GM23338 (cell line): ENCODE results near the gene UBTD1. TPM values are rescaled to one million over a fixed set of nuclear protein-coding genes. Genes with fewer than 3 reads are reported as not detected.
"Not testable (repeated sequence)": the region's sequence is repeated elsewhere in the genome, so short reads cannot be mapped to it uniquely, and the experiment has no call there.

Experiments
- ATAC-seq: fragments of 200-7000 bp; cut with Tn5 transposase; 3 replicates; pipeline ENCODE4 v1.9.1; 2020
- DNase-seq: peaks from one replicate; pipeline ENCODE4 v3.0.0-alpha.2; 2015; ENCODE audit warnings: low spot score
- H2AFZ ChIP-seq: fragments of 200-600 bp; sonication (generic); 2 replicates; pipeline ENCODE4 v1.8.0; 2016; ENCODE audit warnings: antibody characterized with exemption, mild to moderate bottlenecking, moderate library complexity
- H3F3A ChIP-seq: fragments of 200-600 bp; sonication (generic); replicated peaks from 2 replicates; pipeline ENCODE4 v1.8.0; 2017; ENCODE audit warnings: antibody characterized with exemption, mixed run types, low read depth
- H3K27ac ChIP-seq: fragments of 200-600 bp; sonication (generic); 2 replicates; pipeline ENCODE4 v1.6.1; 2016; ENCODE audit warnings: low read depth
- H3K27me3 ChIP-seq: fragments of 200-600 bp; sonication (generic); 2 replicates; pipeline ENCODE4 v1.8.0; 2016; ENCODE audit warnings: mild to moderate bottlenecking, mixed run types, moderate library complexity; ENCODE audit not compliant: insufficient read depth
- H3K36me3 ChIP-seq: fragments of 200-600 bp; sonication (generic); 2 replicates; pipeline ENCODE4 v1.8.0; 2016; ENCODE audit warnings: mild to moderate bottlenecking; ENCODE audit not compliant: insufficient read depth
- H3K4me1 ChIP-seq: fragments of 200-600 bp; sonication (generic); 2 replicates; pipeline ENCODE4 v1.8.0; 2016; ENCODE audit warnings: mild to moderate bottlenecking, moderate library complexity; ENCODE audit not compliant: insufficient read depth
- H3K4me2 ChIP-seq: fragments of 200-600 bp; sonication (generic); 2 replicates; pipeline ENCODE4 v1.7.1; 2017; ENCODE audit warnings: mixed run types
- H3K4me3 ChIP-seq: fragments of 200-600 bp; sonication (generic); 2 replicates; pipeline ENCODE4 v1.6.1; 2016; ENCODE audit warnings: mixed run types
- H3K79me2 ChIP-seq: fragments of 200-600 bp; sonication (generic); replicated peaks from 2 replicates; pipeline ENCODE4 v1.8.0; 2017; ENCODE audit warnings: mild to moderate bottlenecking; ENCODE audit not compliant: insufficient read depth
- H3K9me2 ChIP-seq: fragments of 200-600 bp; sonication (generic); 2 replicates; pipeline ENCODE4 v1.8.0; 2017; ENCODE audit not compliant: insufficient read depth
- H4K20me1 ChIP-seq: fragments of 200-600 bp; sonication (generic); replicated peaks from 2 replicates; pipeline ENCODE4 v1.8.0; 2017; ENCODE audit warnings: mild to moderate bottlenecking; ENCODE audit not compliant: insufficient read depth
- H3K27ac Mint-ChIP-seq: 2 replicates; pipeline ENCODE4 v1.8.0; 2020; ENCODE audit warnings: inconsistent platforms, mild to moderate bottlenecking, moderate library complexity, mixed read lengths
- H3K27me3 Mint-ChIP-seq: 3 replicates; pipeline ENCODE4 v1.8.0; 2022; ENCODE audit warnings: low read depth, mild to moderate bottlenecking, moderate library complexity, mixed read lengths, inconsistent platforms; ENCODE audit not compliant: insufficient read depth, poor library complexity
- H3K36me3 Mint-ChIP-seq: 3 replicates; pipeline ENCODE4 v1.8.0; 2021; ENCODE audit warnings: low read depth, mild to moderate bottlenecking, inconsistent platforms, moderate library complexity, mixed read lengths
- H3K4me1 Mint-ChIP-seq: 3 replicates; pipeline ENCODE4 v1.8.0; 2020; ENCODE audit warnings: mild to moderate bottlenecking, inconsistent platforms, mixed read lengths
- H3K4me3 Mint-ChIP-seq: 3 replicates; pipeline ENCODE4 v1.8.0; 2021; ENCODE audit warnings: moderate library complexity, mild to moderate bottlenecking, inconsistent platforms, mixed read lengths
- H3K9me3 Mint-ChIP-seq: 3 replicates; pipeline ENCODE4 v1.8.0; 2020; ENCODE audit warnings: moderate library complexity, mild to moderate bottlenecking, inconsistent platforms, mixed read lengths
- CREB1 ChIP-seq: fragments of 250-450 bp; sonication (Bioruptor Pico); IDR thresholded peaks from 2 replicates; pipeline ENCODE4 v1.5.0; 2020; ENCODE audit warnings: low read depth, mild to moderate bottlenecking, moderate library complexity
- CTCF ChIP-seq, 2 experiments: fragments of 200-600 bp in 1 of 2; sonication (generic) in 1 of 2; conservative IDR thresholded peaks; 2 replicates each; pipeline versions ENCODE4 v1.5.1 to v1.6.1; 2016 to 2017; ENCODE audit warnings: antibody characterized with exemption in 2 of 2, low read depth in 2 of 2, mild to moderate bottlenecking in 2 of 2, moderate library complexity in 1 of 2
- ETS1 ChIP-seq: IDR thresholded peaks from 2 replicates; pipeline ENCODE4 v1.6.1; 2016; ENCODE audit warnings: antibody characterized with exemption
- EZH2phosphoT487 ChIP-seq: fragments of 200-600 bp; sonication (generic); IDR thresholded peaks from one replicate; pipeline ENCODE4 v1.8.1; 2018; ENCODE audit warnings: antibody characterized with exemption; ENCODE audit not compliant: unreplicated experiment
- JUNB ChIP-seq: IDR thresholded peaks from one replicate; pipeline ENCODE4 v1.6.1; 2016; ENCODE audit warnings: antibody characterized with exemption; ENCODE audit not compliant: unreplicated experiment
- POLR2AphosphoS5 ChIP-seq: IDR thresholded peaks from 2 replicates; pipeline ENCODE4 v1.6.1; 2016; ENCODE audit warnings: antibody characterized with exemption, low read depth
- REST ChIP-seq: IDR thresholded peaks from one replicate; pipeline ENCODE4 v1.6.1; 2018; ENCODE audit warnings: antibody characterized with exemption; ENCODE audit not compliant: unreplicated experiment
- STAT1 ChIP-seq: IDR thresholded peaks from one replicate; pipeline ENCODE4 v1.6.1; 2016; ENCODE audit warnings: antibody characterized with exemption; ENCODE audit not compliant: unreplicated experiment
- ZNF114 ChIP-seq: fragments of 250-450 bp; sonication (Bioruptor Pico); IDR thresholded peaks from 2 replicates; pipeline ENCODE4 v1.5.0; 2020; ENCODE audit warnings: mild to moderate bottlenecking, moderate library complexity
- ZNF331 ChIP-seq: fragments of 250-450 bp; sonication (Bioruptor Pico); IDR thresholded peaks from 2 replicates; pipeline ENCODE4 v1.5.0; 2020; ENCODE audit warnings: low read depth, mild to moderate bottlenecking, moderate library complexity
- polyA plus RNA-seq: library from polyadenylated mRNA; unstranded; fragments of >200 nt; fragmentation: Nextera tagmentation; extraction: Ambion mirVana; gene quantifications from 2 replicates; pipeline ENCODE4 v1.2.1, GENCODE V29; 2016
- total RNA-seq: library from RNA; depleted of rRNA; stranded (reverse); fragments of >200 nt; shearing (Covaris generic); gene quantifications from 2 replicates; pipeline ENCODE4 v1.2.3, GENCODE V29; 2014

Gene UBTD1
- total and polyA plus RNA-seq, 2 experiments from 2014 or later: 17.3 to 29.0 TPM

GRCh38 chr10:97525683-97526110, 27.0 kb downstream of the UBTD1 start:
- H3K4me3 Mint-ChIP-seq: no peak overlapping the region
- Histone ChIP-seq H3K27me3 (no peaks in the 10 kb centered on the region), H2AFZ (no peak overlapping the region), H3F3A (0 out of 2 replicates have a peak, but pooled peaks cover 3% of the 10 kb centered on the region), H3K4me1 (peaks cover 10% of the 10 kb centered on the region), H3K27ac (no peak overlapping the region), H3K4me3 (no peak overlapping the region), H3K4me2 (no peak overlapping the region), H4K20me1 (0 out of 2 replicates have a peak, but pooled peaks cover 2% of the 10 kb centered on the region), H3K36me3 (no peaks in the 10 kb centered on the region), H3K9me2 (no peaks in the 10 kb centered on the region), H3K79me2 (peaks cover 29% of the 10 kb centered on the region)
- ATAC-seq (no peak), DNase-seq (no peak)
- H3K36me3 Mint-ChIP-seq: peaks cover 9% of the 10 kb centered on the region
- peaks cover 10% of the 10 kb centered on the region for H3K4me1 Mint-ChIP-seq
- H3K27me3 Mint-ChIP-seq: peaks cover 7% of the 10 kb centered on the region
- TF ChIP-seq JUNB (no peak), ZNF114 (CRISPR knock-in tag) (no peak), CREB1 (CRISPR knock-in tag) (no peak), POLR2AphosphoS5 (no peak), REST (no peak), STAT1 (no peak), EZH2phosphoT487 (no peak), ETS1 (no peak), CTCF (conservative IDR thresholded peaks at IDR 0.05; ENCODE audit: low read depth in 2 of 2) (no peak), ZNF331 (CRISPR knock-in tag) (no peak)
- no peak overlapping the region for H3K27ac Mint-ChIP-seq
- H3K9me3 Mint-ChIP-seq: peaks cover 26% of the 10 kb centered on the region

GRCh38 chr10:97528876-97529275, 30.2 kb downstream of the UBTD1 start:
- H3K27ac ChIP-seq, H4K20me1 ChIP-seq, H3K4me1 Mint-ChIP-seq, H3F3A ChIP-seq, H3K4me3 Mint-ChIP-seq, H3K27me3 Mint-ChIP-seq, H3K4me1 ChIP-seq, H3K4me3 ChIP-seq, H3K36me3 Mint-ChIP-seq, ATAC-seq, H3K27me3 ChIP-seq, H2AFZ ChIP-seq, H3K9me2 ChIP-seq, H3K4me2 ChIP-seq, DNase-seq, H3K27ac Mint-ChIP-seq, H3K36me3 ChIP-seq: not testable (repeated sequence)
- peaks cover 26% of the 10 kb centered on the region for H3K9me3 Mint-ChIP-seq
- peaks cover 11% of the 10 kb centered on the region for H3K79me2 ChIP-seq
